SU-DHL-6 (cell line): ENCODE measurements around the gene ATP2B2.

Experiments used
- H2AFZ ChIP-seq: fragments of 200-600 bp; sonication (generic); 2 replicates; pipeline ENCODE4 v1.6.1; 2014; ENCODE audit warnings: low read depth, mild to moderate bottlenecking, moderate library complexity, mixed read lengths, antibody characterized with exemption, low read length; ENCODE audit not compliant: severe bottlenecking
- H3F3A ChIP-seq: fragments of 200-600 bp; shearing (Covaris generic); 2 replicates; pipeline ENCODE4 v1.6.0; 2016; ENCODE audit warnings: antibody characterized with exemption, mild to moderate bottlenecking; ENCODE audit not compliant: insufficient read depth
- H3K27ac ChIP-seq: fragments of 200-600 bp; sonication (generic); 2 replicates; pipeline ENCODE4 v1.5.1; 2016; ENCODE audit warnings: low read depth, mild to moderate bottlenecking, low read length, moderate library complexity, mixed read lengths
- H3K27me3 ChIP-seq: fragments of 200-600 bp; sonication (generic), shearing (Covaris generic); 2 replicates; pipeline ENCODE4 v1.6.0; 2014; ENCODE audit warnings: mild to moderate bottlenecking, low read length
- H3K36me3 ChIP-seq: fragments of 200-600 bp; sonication (generic); 2 replicates; pipeline ENCODE4 v1.6.1; 2014; ENCODE audit warnings: mild to moderate bottlenecking, low read length, mixed read lengths
- H3K4me2 ChIP-seq: fragments of 300-600, 200-600 bp; shearing (Covaris generic), sonication (generic); 2 replicates; pipeline ENCODE4 v1.6.0; 2014; ENCODE audit warnings: low read length, low read depth, mild to moderate bottlenecking; ENCODE audit not compliant: poor library complexity, severe bottlenecking
- H3K4me3 ChIP-seq: fragments of 200-600 bp; sonication (generic); 2 replicates; pipeline ENCODE4 v1.5.1; 2014; ENCODE audit warnings: antibody characterized with exemption, low read length, mild to moderate bottlenecking, mixed read lengths; ENCODE audit not compliant: insufficient read depth, poor library complexity, severe bottlenecking
- H3K79me2 ChIP-seq: fragments of 200-600 bp; sonication (generic); 2 replicates; pipeline ENCODE4 v1.6.1; 2014; ENCODE audit warnings: mild to moderate bottlenecking, low read length, moderate library complexity; ENCODE audit not compliant: insufficient read depth
- H3K9ac ChIP-seq: fragments of 200-600 bp; sonication (generic); 2 replicates; pipeline ENCODE4 v1.7.0; 2014; ENCODE audit warnings: mild to moderate bottlenecking, low read length
- H3K9me2 ChIP-seq: fragments of 200-600 bp; sonication (generic); replicated peaks from 2 replicates; pipeline ENCODE4 v1.6.1; 2014; ENCODE audit warnings: low read length; ENCODE audit not compliant: insufficient read depth
- H3K9me3 ChIP-seq: fragments of 200-600 bp; sonication (generic); 2 replicates; pipeline ENCODE4 v1.6.1; 2014; ENCODE audit warnings: low read length, mixed read lengths; ENCODE audit not compliant: insufficient read depth
- H4K20me1 ChIP-seq: fragments of 200-600 bp; sonication (generic); 2 replicates; pipeline ENCODE4 v1.6.1; 2014; ENCODE audit warnings: low read depth, mild to moderate bottlenecking, antibody characterized with exemption, low read length, moderate library complexity, mixed read lengths
- CTCF ChIP-seq: fragments of 200-600 bp; sonication (generic); IDR thresholded peaks from one replicate; pipeline ENCODE4 v1.5.1; 2017; ENCODE audit warnings: antibody characterized with exemption, mild to moderate bottlenecking, low read length, moderate library complexity; ENCODE audit not compliant: insufficient read depth, poor library complexity, severe bottlenecking
- EZH2phosphoT487 ChIP-seq: fragments of 200-600 bp; sonication (generic), shearing (Covaris generic); conservative IDR thresholded peaks from 2 replicates; pipeline ENCODE4 v1.6.1; 2018; ENCODE audit warnings: mild to moderate bottlenecking, antibody characterized with exemption, low read length, moderate library complexity, mixed read lengths

Gene ATP2B2

GRCh38 chr3:10479311-10479710 lies 26.1 kb downstream of the ATP2B2 start:
- H3K9me2 ChIP-seq, result no peaks in the 10 kb centered on the region
- TF ChIP-seq CTCF (no peak), EZH2phosphoT487 (no peak)
- no peak overlapping the region for H2AFZ ChIP-seq
- H3F3A ChIP-seq, result no peaks in the 10 kb centered on the region
- H3K4me3 ChIP-seq, result no peak overlapping the region
- H3K9ac ChIP-seq, result no peak overlapping the region
- no peaks in the 10 kb centered on the region for H4K20me1 ChIP-seq
- H3K4me2 ChIP-seq, result no peak overlapping the region
- H3K79me2 ChIP-seq, result no peaks in the 10 kb centered on the region
- H3K27ac ChIP-seq, result no peak overlapping the region
- H3K27me3 ChIP-seq, result no peaks in the 10 kb centered on the region
- no peaks in the 10 kb centered on the region for H3K9me3 ChIP-seq
- H3K36me3 ChIP-seq, result no peaks in the 10 kb centered on the region

- H3K9me3 ChIP-seq, result no peaks in the 10 kb centered on the region
- no peak overlapping the region for H3K4me3 ChIP-seq
- H3F3A ChIP-seq, result no peaks in the 10 kb centered on the region
- H3K4me2 ChIP-seq, result no peak overlapping the region
- no peaks in the 10 kb centered on the region for H3K79me2 ChIP-seq
- no peak for TF ChIP-seq EZH2phosphoT487
- no peak for TF ChIP-seq CTCF
- H3K9ac ChIP-seq, result no peak overlapping the region
- H3K9me2 ChIP-seq, result no peaks in the 10 kb centered on the region
- no peak overlapping the region for H2AFZ ChIP-seq
- no peaks in the 10 kb centered on the region for H4K20me1 ChIP-seq
- H3K36me3 ChIP-seq, result no peaks in the 10 kb centered on the region
- H3K27ac ChIP-seq, result no peak overlapping the region
- H3K27me3 ChIP-seq, result no peaks in the 10 kb centered on the region
Observed at GRCh38 chr3:10475983-10476382, 29.4 kb downstream of the ATP2B2 start.

GRCh38 chr3:10474847-10475246 lies 30.5 kb downstream of the ATP2B2 start:
- Histone ChIP-seq H3K36me3 (no peaks in the 10 kb centered on the region), H3K9me2 (no peaks in the 10 kb centered on the region), H3K27me3 (no peaks in the 10 kb centered on the region), H3K27ac (no peak overlapping the region), H2AFZ (no peak overlapping the region), H3K4me3 (no peak overlapping the region), H4K20me1 (no peaks in the 10 kb centered on the region), H3K9me3 (no peaks in the 10 kb centered on the region), H3K4me2 (no peak overlapping the region), H3K79me2 (no peaks in the 10 kb centered on the region), H3K9ac (no peak overlapping the region), H3F3A (no peaks in the 10 kb centered on the region)
- no peak for TF ChIP-seq CTCF
- no peak for TF ChIP-seq EZH2phosphoT487

GRCh38 chr3:10474275-10474646 lies 31.1 kb downstream of the ATP2B2 start:
- H3K9ac ChIP-seq, result no peak overlapping the region
- H3K27ac ChIP-seq, result no peak overlapping the region
- no peak overlapping the region for H2AFZ ChIP-seq
- no peak for TF ChIP-seq EZH2phosphoT487
- no peak for TF ChIP-seq CTCF
- no peaks in the 10 kb centered on the region for H3K27me3 ChIP-seq
- no peaks in the 10 kb centered on the region for H3K9me3 ChIP-seq
- no peaks in the 10 kb centered on the region for H3K9me2 ChIP-seq
- no peaks in the 10 kb centered on the region for H4K20me1 ChIP-seq
- no peak overlapping the region for H3K4me3 ChIP-seq
- no peaks in the 10 kb centered on the region for H3F3A ChIP-seq
- H3K79me2 ChIP-seq, result no peaks in the 10 kb centered on the region
- H3K36me3 ChIP-seq, result no peaks in the 10 kb centered on the region
- H3K4me2 ChIP-seq, result no peak overlapping the region
